ENCODE results near the gene TRAPPC3. TPM values are rescaled to one million over a fixed set of nuclear protein-coding genes. Genes with fewer than 3 reads are reported as not detected.

Gene TRAPPC3
- total and polyA plus RNA-seq, 2 donors (not counting 1 experiment from before 2014, with no cell fraction given) = 88.5 to 105 TPM

DNA sequence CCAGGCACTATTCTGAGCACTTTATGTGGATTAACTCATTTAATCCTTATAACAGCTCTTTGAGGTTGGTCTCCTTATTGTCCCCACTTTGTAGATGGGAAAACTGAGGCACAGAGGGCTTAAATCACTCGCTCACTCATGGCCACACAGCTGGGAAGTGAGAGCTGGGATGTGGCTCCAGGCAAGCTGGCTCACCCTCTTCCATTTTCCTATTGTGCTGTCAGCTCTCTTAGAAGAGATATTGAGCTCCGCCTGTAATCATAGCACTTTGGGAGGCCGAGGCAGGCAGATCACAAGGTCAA is 20.4 kb downstream of the TRAPPC3 start:
- TF ChIP-seq, protein P1, sequence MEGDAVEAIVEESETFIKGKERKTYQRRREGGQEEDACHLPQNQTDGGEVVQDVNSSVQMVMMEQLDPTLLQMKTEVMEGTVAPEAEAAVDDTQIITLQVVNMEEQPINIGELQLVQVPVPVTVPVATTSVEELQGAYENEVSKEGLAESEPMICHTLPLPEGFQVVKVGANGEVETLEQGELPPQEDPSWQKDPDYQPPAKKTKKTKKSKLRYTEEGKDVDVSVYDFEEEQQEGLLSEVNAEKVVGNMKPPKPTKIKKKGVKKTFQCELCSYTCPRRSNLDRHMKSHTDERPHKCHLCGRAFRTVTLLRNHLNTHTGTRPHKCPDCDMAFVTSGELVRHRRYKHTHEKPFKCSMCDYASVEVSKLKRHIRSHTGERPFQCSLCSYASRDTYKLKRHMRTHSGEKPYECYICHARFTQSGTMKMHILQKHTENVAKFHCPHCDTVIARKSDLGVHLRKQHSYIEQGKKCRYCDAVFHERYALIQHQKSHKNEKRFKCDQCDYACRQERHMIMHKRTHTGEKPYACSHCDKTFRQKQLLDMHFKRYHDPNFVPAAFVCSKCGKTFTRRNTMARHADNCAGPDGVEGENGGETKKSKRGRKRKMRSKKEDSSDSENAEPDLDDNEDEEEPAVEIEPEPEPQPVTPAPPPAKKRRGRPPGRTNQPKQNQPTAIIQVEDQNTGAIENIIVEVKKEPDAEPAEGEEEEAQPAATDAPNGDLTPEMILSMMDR (conservative IDR thresholded peaks at IDR 0.05 in 1 of 2, IDR thresholded peaks at IDR 0.05 in 1 of 2; ENCODE audit: low read depth in 1 of 2, low read length in 2 of 2) = no peak
- TF ChIP-seq EZH2 (IDR thresholded peaks at IDR 0.05; ENCODE audit: low read length, missing control alignments) = no peak
- H3K9me3 ChIP-seq (ENCODE audit: control insufficient read depth, insufficient read depth, low read depth, low read length) = no peaks in the 10 kb centered on the region
- H3K9ac ChIP-seq (ENCODE audit: insufficient read depth, low read length) = no peak overlapping the region
- H4K20me1 ChIP-seq (ENCODE audit: control insufficient read depth, extremely low read depth, insufficient read depth, low read length) = no peaks in the 10 kb centered on the region
- H3K4me1 ChIP-seq (ENCODE audit: control insufficient read depth, extremely low read depth, insufficient read depth, low read length) = peaks cover 2% of the 10 kb centered on the region
- H3K27me3 ChIP-seq (ENCODE audit: control insufficient read depth, insufficient read depth, low read length) = peaks cover 3% of the 10 kb centered on the region
- H3K4me2 ChIP-seq (ENCODE audit: extremely low read depth, insufficient read depth, low read length) = no peak overlapping the region
- DNase-seq (ENCODE audit: low read depth in 2 of 2) = no peak
- no peaks in the 10 kb centered on the region for H3K79me2 ChIP-seq (ENCODE audit: control insufficient read depth, insufficient read depth, low read length)
- no peak overlapping the region for H3K4me3 ChIP-seq (replicated peaks in 1 of 4; ENCODE audit: control extremely low read depth in 1 of 4, insufficient read depth in 1 of 4, low read depth in 3 of 4, low read length in 4 of 4)
- no peak overlapping the region for H3K27ac ChIP-seq (ENCODE audit: insufficient read depth, low read length)
- no peaks in the 10 kb centered on the region for H3K36me3 ChIP-seq (ENCODE audit: control insufficient read depth, insufficient read depth, low read length)
- H2AFZ ChIP-seq (ENCODE audit: low read length) = no peak overlapping the region

DNA sequence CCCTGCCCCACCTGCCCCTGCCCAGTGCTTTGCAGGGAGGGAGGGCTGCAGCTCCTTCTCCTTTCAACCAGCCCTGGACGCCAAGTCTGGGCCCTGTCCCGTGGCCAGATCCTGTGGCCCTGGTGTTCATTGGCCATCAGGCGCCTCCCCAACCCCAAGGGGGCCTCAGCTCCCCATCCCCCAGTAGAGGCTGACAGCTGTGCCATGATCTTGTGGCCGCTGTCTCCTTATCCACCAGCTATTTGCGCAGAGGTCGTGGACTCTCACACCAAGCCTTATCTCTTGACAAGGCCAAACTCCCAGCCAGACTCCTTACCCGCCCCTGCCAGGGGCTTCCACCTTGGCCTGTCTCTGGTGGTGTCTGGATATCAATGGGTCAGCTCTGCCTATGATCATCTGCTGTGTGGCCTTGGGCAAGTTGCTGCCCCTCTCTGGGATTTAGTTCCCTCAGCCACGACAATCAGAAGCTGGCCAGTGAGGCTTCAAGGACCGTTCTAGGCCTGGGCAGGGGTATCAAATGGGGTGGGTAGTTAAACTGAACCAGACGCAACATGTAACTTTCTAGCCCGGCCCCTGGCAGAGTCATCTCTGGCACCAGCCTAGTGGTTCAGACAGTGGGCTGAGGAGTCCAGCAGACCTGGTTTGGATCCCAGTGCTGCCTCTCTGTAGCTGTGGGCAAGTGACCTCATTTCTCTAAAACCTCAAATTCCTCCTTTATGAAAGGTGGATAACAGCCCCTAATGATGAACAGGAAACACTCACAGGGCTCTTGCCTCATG is 21.0 kb downstream of the TRAPPC3 start:
- Histone ChIP-seq H3K4me2 (ENCODE audit: extremely low read depth, insufficient read depth, low read length) (no peak overlapping the region), H3K9me3 (ENCODE audit: control insufficient read depth, insufficient read depth, low read depth, low read length) (no peaks in the 10 kb centered on the region), H3K27ac (ENCODE audit: insufficient read depth, low read length) (no peak overlapping the region), H3K79me2 (ENCODE audit: control insufficient read depth, insufficient read depth, low read length) (no peaks in the 10 kb centered on the region), H3K27me3 (ENCODE audit: control insufficient read depth, insufficient read depth, low read length) (peaks cover 3% of the 10 kb centered on the region), H3K4me1 (ENCODE audit: control insufficient read depth, extremely low read depth, insufficient read depth, low read length) (peaks cover 1% of the 10 kb centered on the region), H3K4me3 (replicated peaks in 1 of 4; ENCODE audit: control extremely low read depth in 1 of 4, insufficient read depth in 1 of 4, low read depth in 3 of 4, low read length in 4 of 4) (no peak overlapping the region), H3K9ac (ENCODE audit: insufficient read depth, low read length) (no peak overlapping the region), H2AFZ (ENCODE audit: low read length) (no peak overlapping the region), H4K20me1 (ENCODE audit: control insufficient read depth, extremely low read depth, insufficient read depth, low read length) (no peaks in the 10 kb centered on the region), H3K36me3 (ENCODE audit: control insufficient read depth, insufficient read depth, low read length) (no peaks in the 10 kb centered on the region)
- peak in 1 of 2 donors; percentile 90 for DNase-seq (ENCODE audit: low read depth in 2 of 2)
- TF ChIP-seq, protein P1 (conservative IDR thresholded peaks at IDR 0.05 in 1 of 2, IDR thresholded peaks at IDR 0.05 in 1 of 2; ENCODE audit: low read depth in 1 of 2, low read length in 2 of 2) = no peak
- TF ChIP-seq EZH2 (IDR thresholded peaks at IDR 0.05; ENCODE audit: low read length, missing control alignments) = no peak

DNA sequence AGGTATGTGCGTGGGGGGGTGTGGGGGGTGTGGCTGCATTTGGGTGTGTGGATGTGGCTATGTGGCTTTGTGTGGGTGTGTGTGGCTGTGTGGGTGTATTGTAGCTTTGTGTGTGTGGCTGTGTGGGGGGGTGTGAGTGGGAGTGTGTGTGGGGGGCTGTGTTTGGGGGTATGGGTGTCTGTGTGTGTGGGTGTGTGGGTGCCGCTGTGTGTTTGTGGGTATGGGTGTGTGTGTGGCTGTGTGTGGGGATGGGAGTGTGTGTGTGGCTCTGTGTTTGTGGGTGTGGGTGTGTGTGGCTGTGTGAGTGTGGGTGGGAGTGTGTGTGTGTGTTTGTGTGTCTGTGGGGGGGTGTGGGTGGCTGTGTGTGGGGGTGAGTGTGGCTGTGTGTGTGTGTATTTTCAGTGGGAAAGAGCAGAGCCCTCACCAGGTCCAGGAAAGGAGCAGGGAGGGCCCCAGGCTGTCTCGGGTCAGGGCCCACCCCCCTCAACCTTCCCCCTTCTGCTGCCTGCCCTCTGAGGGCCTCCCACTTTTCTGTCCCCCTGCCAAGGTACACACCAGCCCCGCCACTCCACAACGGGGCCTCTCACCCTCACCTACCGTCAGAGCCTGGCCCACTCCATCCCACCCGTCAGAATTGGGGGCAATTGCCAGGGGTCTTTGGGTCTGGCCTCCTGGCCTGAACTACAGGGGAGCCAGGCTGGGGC is 22.3 kb downstream of the TRAPPC3 start:
- no peaks in the 10 kb centered on the region for H3K9me3 ChIP-seq (ENCODE audit: control insufficient read depth, insufficient read depth, low read depth, low read length)
- no peak overlapping the region for H3K9ac ChIP-seq (ENCODE audit: insufficient read depth, low read length)
- no peak for DNase-seq (ENCODE audit: low read depth in 2 of 2)
- H3K4me3 ChIP-seq (replicated peaks in 1 of 4; ENCODE audit: control extremely low read depth in 1 of 4, insufficient read depth in 1 of 4, low read depth in 3 of 4, low read length in 4 of 4) = no peak overlapping the region
- no peaks in the 10 kb centered on the region for H3K36me3 ChIP-seq (ENCODE audit: control insufficient read depth, insufficient read depth, low read length)
- no peak overlapping the region for H3K4me2 ChIP-seq (ENCODE audit: extremely low read depth, insufficient read depth, low read length)
- H2AFZ ChIP-seq (ENCODE audit: low read length) = no peak overlapping the region
- no peaks in the 10 kb centered on the region for H3K79me2 ChIP-seq (ENCODE audit: control insufficient read depth, insufficient read depth, low read length)
- no peak for TF ChIP-seq EZH2 (IDR thresholded peaks at IDR 0.05; ENCODE audit: low read length, missing control alignments)
- TF ChIP-seq, protein P1 (conservative IDR thresholded peaks at IDR 0.05 in 1 of 2, IDR thresholded peaks at IDR 0.05 in 1 of 2; ENCODE audit: low read depth in 1 of 2, low read length in 2 of 2) = no peak
- peaks cover 3% of the 10 kb centered on the region for H3K27me3 ChIP-seq (ENCODE audit: control insufficient read depth, insufficient read depth, low read length)
- H3K4me1 ChIP-seq (ENCODE audit: control insufficient read depth, extremely low read depth, insufficient read depth, low read length) = no peaks in the 10 kb centered on the region
- H4K20me1 ChIP-seq (ENCODE audit: control insufficient read depth, extremely low read depth, insufficient read depth, low read length) = no peaks in the 10 kb centered on the region
- no peak overlapping the region for H3K27ac ChIP-seq (ENCODE audit: insufficient read depth, low read length)
